Activated CD4-positive, alpha-beta T cell treated with anti-CD3 and anti-CD28 coated beads, Interleukin-2, amount 50 U/mL, for 16 hours (primary cell): Measurements from ENCODE around the gene NDUFAF7.
"Not testable (repeated sequence)": the region's sequence is repeated elsewhere in the genome, so short reads cannot be mapped to it uniquely, and the experiment has no call there.

Experiments
- DNase-seq: peaks from one replicate; pipeline ENCODE4 v3.0.0-alpha.2; 2020

The NDUFAF7 gene

GRCh38 chr2:37231241-37232130, at the start of gene NDUFAF7, which contains the start of gene CEBPZ:
Gene NDUFAF7, plus strand, starts transcription at chr2:37231658. Its CDS starts 48 bp downstream, at chr2:37231706.
Gene CEBPZ, minus strand, starts transcription at chr2:37231596. Its CDS starts 29 bp downstream, at chr2:37231567.
- peak; percentile 94 for DNase-seq

GRCh38 chr2:37181726-37182684, 49.5 kb upstream of the NDUFAF7 start:
- DNase-seq: no peak

GRCh38 chr2:37188570-37188969, 42.9 kb upstream of the NDUFAF7 start, which contains the start of gene SULT6B1:
Gene SULT6B1, minus strand, starts transcription at chr2:37188670. Its CDS starts 30 bp downstream, at chr2:37188640.
- no peak for DNase-seq

GRCh38 chr2:37189452-37190153, 41.9 kb upstream of the NDUFAF7 start:
- DNase-seq: peak; percentile 11

- DNase-seq: peak; percentile 18
These were observed 41.2 kb upstream of the NDUFAF7 start for GRCh38 chr2:37190290-37190689.

GRCh38 chr2:37191253-37191652, 40.2 kb upstream of the NDUFAF7 start:
- no peak for DNase-seq

GRCh38 chr2:37191747-37192146, 39.7 kb upstream of the NDUFAF7 start:
- no peak for DNase-seq

GRCh38 chr2:37192551-37192950, 38.9 kb upstream of the NDUFAF7 start:
- no peak for DNase-seq

GRCh38 chr2:37195862-37196319, 35.6 kb upstream of the NDUFAF7 start:
- DNase-seq: not testable (repeated sequence)

GRCh38 chr2:37196320-37197195, 34.9 kb upstream of the NDUFAF7 start, which contains the start of gene CEBPZOS:
Gene CEBPZOS, plus strand, starts transcription at chr2:37196496. Its CDS starts 3,209 bp downstream, at chr2:37199705.
- DNase-seq: peak; percentile 90

GRCh38 chr2:37198681-37199065, 32.8 kb upstream of the NDUFAF7 start:
- no peak for DNase-seq

- peak; percentile 5 for DNase-seq
These were observed 30.2 kb upstream of the NDUFAF7 start for GRCh38 chr2:37201208-37201607.

GRCh38 chr2:37201766-37202165, 29.7 kb upstream of the NDUFAF7 start:
- peak; percentile 43 for DNase-seq

- DNase-seq: no peak
These were observed 27.8 kb upstream of the NDUFAF7 start for GRCh38 chr2:37203708-37204107.

- not testable (repeated sequence) for DNase-seq
These were observed 26.3 kb upstream of the NDUFAF7 start for GRCh38 chr2:37205071-37205661.

GRCh38 chr2:37205689-37206341, 25.6 kb upstream of the NDUFAF7 start:
- DNase-seq: no peak

GRCh38 chr2:37206760-37207159, 24.7 kb upstream of the NDUFAF7 start:
- DNase-seq: not testable (repeated sequence)

GRCh38 chr2:37211212-37211611, 20.2 kb upstream of the NDUFAF7 start:
- no peak for DNase-seq

- DNase-seq: no peak
These were observed 19.5 kb upstream of the NDUFAF7 start for GRCh38 chr2:37211939-37212338.

- DNase-seq: no peak
These were observed 16.2 kb upstream of the NDUFAF7 start for GRCh38 chr2:37215250-37215649.
